SIG-M5 (cell line): ENCODE results near the gene GSE1.
"Not testable (repeated sequence)": the region's sequence is repeated elsewhere in the genome, so short reads cannot be mapped to it uniquely, and the experiment has no call there.

Experiments used
- DNase-seq: peaks from one replicate; lab custom pipeline; 2025; lab: John Stamatoyannopoulos, UW

Gene GSE1

DNA sequence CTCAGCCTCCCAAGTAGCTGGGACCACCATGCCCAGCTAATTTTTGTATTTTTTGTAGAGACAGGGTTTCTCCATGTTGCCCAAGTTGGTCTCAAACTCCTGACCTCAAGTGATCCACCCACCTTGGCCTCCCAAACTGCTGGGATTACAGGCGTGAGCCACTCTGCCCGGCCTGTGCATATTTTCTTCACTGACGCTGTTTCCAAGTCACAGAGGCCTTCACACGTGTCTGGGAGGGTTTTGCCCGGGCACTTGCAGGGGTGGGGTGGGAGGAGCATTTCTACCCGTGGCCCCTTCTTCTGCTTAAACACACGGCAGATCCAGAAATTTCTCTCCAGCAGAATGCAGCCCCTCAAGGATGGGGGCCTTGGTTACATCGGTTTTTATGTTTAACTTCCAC is 20.8 kb upstream of the GSE1 start:
- not testable (repeated sequence) for DNase-seq

DNA sequence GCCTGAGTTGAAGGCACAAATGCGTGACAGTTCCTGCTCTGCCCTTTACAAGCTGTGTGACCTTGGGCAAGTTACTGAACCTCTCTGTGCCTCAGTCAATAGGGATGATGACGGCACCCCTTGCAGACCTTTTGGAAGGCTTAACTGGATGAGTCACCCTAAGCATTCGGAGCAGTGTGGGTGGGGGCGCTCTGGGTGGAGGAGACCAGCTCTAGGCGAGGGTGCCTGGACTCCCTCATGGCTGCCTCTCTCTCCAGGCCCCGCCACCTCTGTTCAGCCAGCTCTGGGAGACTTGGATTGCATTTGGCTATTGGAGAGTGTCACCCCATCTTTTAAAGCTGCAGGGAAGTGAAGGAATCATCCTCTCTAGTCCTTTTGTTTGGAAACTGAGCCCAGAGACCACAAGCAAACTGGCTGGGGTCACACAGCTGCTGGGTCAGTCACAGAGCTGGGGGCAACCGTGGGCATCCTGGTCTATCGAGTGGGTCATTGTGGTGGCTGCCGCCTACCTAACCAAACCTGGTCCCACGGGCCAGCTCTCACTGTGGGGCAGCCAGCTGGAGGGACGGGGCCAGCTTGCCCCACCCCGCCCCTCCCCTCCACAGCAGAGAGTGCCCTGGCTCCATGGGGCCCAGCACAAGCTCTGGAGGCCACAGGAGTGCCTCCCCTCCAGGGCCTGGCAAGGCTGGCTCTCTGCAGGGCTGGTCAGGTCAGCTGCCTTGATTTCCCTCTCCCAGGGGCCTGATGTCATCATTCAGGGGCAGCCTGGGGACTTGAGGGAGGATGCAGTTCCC is 20.2 kb upstream of the GSE1 start:
- no peak for DNase-seq

DNA sequence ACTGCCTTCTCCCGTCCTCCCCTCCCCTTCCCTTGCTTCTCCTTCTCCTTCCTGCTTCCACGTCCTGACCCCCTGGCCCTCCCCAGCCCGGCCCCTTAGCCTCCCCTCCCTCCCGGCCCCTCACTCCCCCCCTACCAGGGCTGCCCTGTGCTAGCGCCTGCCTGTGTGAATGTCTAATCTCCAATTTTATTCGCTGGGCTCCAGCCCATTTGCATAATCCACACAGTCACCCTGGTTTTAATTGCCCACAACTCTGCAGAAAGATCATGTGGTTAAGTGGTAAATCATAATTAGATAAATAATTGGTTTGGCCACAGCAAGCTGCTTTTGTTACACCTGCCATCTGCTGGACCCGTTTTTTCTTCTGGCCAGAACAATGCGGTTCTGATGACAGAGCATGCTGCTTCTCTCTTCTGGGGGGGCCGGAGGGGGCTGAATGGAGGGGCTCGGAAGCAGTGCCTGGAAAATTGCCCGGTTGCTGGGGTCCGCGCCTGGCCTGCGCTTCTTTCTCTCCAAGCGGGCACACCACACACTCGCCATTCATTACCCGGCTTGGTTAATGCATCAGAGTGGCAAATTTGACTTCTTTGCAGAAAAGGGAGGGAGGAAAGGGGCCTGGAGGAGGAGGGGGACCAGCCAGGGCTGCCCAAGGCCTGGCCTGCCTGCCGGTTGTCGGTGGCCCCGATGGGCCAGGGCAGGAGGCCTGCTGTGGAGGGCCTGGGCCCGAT is 19.5 kb upstream of the GSE1 start:
- DNase-seq, result no peak

DNA sequence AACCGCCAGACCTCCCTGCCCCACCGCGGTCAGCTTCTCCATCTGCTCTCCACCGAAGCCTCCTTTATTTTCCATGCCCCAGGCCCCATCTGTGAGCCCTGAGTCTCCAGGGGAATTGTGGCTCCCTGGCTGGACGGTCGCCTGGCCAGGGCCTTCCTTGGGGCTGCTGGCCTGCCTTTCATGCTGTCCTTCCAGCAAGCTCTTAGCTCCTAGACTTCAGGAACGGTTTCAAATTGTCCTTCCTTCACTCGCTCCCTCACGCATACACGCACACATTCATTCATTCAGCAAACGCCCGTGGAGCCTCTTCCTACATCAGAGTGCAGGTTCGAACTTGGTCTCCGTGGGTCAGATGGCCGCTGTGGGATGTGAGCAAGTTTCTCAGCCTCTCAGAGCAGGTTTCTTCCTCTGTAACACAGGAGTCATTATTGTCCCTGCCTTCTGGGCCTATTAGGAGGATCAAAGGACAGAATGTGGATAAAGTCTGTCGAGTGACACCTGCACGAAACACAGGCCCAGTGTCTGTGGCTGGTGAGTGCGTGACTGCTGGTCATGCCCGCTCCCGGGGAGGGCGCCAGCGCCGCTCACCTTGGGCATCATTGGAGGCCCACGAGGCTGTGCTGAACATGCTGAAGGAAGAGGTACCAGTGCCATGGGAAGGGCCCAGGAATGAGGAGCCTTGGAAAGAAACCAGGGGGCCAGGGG is 18.7 kb upstream of the GSE1 start:
- no peak for DNase-seq

DNA sequence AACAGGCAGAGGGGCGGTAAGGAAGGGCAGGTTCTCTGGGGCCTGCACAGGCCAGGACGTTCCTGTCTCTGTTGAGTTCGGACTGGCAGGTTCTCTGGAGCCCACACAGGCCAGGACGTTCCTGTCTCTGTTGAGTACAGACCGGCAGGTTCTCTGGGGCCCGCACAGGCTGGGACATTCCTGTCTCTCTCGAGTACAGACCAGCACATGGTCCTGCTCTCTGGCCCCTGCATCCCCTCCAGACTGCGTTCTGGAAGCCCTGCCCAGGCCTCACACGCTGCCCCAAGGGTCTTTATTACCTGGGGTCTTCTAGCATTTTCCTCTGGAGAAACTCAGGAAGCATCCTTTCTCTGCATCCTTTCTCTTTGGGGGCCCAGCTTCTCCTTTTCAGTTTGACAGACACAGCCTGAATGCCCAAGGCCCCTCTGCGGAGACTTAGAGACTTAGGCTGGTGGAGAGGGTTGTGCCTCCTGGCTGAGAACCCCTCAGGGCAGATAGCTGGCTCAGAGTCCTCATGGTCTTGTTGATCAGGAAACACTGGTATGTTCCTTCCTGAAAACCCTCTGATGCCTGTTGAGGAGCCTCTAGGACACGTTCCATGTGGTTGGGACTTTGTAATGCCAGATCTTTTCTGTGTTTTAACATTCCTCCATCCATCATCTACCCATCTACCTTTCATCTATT is 18.0 kb upstream of the GSE1 start:
- DNase-seq, result no peak

DNA sequence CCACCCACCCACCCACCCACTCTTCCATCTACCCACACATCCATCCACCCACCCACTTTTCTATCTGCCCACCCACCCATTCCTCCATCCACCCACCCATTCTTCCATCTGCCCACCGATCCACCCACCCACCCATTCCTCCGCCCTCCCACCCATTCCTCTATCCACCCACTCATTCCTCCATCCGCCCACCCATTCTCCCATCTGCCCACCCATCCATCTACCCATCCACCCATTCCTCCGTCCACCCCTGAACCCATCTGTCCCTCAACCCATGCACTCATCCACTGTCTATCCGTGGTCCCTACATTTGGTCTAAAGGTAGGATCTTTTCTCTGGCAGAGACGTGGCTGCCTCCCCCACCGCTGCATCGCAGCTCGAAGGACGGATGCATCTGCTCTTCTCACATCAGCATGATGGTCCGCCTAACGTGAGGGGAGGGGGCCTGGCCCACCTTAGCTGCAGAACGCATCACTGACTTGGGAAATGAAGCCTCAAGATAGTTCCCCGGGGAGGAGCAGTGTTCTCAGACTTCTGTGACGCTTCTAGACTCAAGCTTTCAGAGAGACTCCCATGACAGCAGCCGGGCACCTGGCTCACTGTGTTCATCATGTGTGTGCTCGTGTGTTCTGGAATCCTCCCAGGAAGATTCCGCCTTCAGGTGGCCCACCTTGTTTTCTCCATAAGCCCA is 17.2 kb upstream of the GSE1 start:
- DNase-seq, result no peak

DNA sequence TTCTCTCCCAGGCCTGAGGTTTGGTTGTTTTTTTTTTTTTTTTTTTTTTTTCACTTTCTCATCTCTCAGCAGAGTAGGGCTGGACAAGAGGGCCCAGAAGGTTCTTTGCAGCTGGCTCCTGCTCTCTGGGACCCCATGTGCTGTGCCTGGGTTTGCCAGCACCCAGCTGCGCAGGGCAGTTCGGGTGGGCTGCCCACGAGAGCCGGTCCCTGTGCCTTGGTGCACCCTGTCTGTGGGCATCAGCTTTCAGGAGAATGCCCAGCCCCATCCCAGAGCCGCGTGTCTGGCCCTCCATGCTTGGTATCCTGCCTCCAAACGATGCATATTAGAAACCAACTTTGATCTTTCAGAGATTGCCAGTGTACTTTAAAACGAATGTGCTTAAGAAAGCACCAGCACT is 15.0 kb upstream of the GSE1 start:
- DNase-seq, result no peak

DNA sequence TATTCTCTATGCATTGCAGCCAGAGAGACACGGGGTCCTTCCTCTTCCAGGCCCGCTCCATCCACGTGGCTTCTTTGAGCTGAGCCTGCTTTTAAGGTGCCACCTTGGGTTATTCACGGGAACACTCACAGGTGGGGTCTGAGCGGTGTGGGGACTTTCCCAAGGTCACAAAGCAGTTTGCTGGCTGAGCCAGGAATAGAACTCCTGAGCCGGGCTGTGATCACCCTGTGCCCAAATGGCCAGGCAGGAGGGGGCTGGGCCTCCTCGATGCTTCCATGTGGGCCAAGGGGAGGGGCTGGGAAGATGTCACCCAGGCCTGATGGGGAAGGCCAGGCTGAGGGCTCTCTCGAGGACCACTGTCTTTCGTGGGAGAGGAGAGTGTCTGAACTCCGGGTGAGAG is 13.0 kb upstream of the GSE1 start:
- DNase-seq, result no peak

DNA sequence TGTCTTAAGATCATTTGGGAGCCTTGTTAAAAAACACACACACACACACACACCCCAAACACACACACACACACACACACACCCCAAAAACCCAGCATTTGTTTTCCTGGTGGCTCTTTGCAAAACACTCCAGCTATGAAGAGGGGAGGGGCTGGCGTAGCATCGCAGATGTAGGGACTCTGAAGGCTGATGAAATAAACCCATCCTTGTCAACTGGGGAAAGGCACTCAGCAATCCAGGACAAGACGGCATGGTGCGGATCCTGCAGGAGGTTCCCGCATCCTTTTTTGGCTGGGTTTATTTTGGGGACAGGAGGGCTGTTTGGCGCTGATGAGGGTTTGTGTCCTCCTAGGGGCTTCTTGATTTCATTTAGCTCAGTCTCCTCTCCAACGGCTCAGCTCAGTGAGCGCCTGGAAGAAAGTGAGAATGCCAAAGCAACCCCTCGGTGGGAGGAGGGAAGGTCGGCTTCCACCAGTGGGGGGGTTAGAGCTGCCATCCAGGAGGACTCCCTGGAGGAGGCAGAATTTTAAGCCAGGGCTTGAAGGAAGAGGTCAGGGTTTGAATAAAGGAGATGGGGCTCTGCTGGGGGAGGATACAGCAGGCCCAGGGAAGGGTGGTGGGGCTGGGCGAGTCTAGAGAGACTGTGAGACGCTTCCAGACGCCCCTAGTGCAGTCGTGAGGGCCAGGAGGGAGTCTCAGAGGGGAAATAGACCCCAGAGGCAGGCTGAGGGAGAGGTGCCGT is 12.4 kb upstream of the GSE1 start:
- DNase-seq, result no peak

DNA sequence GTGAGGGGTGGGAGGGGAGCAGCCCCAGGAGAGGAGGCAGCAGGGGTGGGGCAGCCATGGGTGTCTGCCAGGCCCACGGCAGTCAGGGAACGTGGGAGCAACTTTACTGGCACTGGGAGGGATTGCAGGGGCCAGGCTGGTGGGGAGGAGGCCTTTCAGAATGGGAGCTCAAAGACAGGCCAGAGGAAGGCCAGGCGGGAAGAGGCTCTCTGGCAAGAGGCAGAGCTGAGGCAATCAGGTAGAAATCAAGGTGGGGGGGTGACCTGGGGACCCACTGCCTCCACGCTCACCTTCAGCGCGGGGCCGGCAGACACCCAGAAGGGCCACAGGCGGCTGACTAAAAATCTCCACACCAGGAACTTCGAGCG is 11.9 kb upstream of the GSE1 start:
- no peak for DNase-seq

DNA sequence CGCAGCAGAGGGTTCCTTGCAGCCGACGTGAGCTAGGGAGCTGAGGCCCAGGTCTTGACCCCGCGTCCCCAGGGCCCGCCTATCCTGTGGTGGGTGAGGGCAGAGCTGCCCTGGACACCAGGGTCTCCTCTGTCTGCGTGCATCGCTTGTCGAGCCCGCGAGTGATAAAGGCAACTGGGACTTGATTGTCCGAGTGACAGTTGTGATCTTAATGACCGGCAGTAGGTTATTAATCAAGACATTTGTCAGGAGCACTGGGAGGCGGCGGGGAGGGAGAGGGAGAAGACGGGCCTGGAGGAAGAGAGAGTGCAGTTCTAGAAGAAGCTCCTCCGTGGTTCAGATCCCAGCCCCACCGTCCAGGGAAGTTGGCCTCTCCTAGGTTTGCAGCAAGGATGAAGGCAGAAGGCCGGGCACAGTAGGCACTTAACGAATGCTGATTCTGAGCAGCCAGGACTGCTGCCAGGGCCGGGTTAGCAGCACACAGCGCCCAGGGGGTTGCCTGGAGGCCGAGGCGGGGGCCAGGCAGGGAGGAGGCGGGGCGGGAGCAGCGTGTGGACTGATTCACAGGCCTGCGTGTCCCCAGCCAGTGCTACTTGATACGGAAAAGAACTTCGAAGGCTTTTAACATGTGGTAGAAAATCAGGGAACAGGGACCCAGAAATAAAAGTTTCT is 11.3 kb upstream of the GSE1 start:
- DNase-seq, result no peak

DNA sequence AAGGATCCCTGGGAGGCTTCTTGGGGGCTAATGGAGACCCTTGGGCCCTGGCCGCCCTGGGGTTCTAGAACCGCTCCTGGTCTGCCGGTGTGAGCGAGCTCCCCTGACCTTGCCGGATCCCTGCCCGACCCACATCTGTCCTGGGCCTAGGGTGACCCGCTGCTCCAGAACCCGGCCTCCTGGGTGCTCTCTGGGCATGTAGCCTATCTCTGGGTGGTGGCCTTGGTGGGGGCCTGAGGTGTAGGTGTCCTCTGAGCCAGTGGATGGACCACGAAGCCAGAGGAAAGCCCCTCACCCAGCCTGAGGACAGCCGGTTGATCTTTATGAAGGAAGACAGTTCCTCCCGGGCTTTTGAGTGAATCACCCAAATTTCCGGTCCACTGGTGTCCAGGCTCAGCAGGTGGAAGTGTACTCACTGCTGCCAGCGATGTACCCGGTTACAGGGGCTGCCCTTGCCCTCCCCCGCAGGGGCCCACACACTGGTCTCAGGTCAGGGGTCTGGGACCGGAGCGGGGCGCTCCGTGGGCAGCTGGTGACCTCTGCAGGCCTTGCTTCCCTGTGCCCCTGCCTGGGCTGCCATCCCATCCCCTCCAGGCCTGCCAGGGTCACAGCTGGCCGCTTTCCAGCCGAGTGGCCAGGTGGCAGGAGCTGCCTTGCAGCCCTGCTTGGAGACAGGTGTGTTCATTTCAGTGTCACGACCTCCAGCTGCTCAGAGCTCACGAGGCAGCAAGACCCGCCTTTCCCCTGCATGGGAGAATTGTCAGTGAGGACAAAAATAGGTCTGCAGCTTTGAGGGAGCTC is 10.5 kb upstream of the GSE1 start:
- DNase-seq, result no peak

DNA sequence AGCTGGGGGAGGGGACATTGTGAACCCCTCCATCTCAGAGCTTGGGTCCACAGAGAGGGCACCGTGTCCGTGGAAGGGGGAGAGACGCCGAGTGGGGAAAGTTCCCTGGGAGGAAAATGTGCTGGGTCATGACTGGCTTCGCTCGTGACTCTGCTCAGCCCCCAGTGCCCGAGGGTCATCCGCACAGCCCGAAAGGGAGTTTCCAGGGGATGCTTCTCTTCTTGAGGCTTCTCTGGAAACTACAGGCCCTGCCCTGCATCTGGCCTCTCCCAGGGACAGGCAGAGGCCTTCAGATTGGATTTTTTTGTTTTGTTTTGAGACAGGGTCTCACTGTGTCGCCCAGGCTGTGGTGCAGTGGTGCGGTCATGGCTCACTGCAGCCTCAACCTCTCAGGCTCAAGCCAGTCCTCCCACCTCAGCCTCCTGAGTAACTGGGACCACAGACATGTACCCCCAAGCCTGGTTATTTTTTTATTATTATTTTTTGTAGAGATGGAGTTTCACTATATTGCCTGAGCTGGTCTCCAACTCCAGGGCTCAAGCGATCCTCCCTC is 9.8 kb upstream of the GSE1 start:
- DNase-seq, result no peak

DNA sequence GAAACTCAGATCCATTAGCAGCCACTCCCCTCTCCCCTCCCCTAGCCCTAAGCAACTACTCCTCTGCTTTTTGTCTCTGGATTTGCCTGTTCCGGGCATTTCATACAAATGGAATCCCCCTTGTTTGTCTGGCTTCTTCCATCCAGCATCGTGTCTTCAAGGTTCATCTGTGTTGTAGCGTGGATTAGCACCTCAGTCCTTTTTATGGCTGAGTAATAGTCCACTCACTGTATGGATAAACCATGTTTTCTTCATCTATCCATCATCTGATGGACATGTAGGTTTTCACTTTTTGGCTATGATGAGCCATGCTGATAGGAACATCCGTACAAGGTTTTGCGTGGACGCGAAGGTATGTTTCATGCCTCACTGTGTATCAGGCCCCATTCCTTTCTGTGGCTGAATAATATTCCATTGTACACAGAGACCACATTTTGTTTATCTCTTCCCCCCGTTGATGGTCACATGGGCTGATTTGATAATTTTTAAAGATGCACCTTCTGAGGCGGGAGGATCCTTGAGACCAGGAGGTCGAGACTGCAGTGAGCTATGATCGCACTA is 8.9 kb upstream of the GSE1 start:
- DNase-seq, result no peak

DNA sequence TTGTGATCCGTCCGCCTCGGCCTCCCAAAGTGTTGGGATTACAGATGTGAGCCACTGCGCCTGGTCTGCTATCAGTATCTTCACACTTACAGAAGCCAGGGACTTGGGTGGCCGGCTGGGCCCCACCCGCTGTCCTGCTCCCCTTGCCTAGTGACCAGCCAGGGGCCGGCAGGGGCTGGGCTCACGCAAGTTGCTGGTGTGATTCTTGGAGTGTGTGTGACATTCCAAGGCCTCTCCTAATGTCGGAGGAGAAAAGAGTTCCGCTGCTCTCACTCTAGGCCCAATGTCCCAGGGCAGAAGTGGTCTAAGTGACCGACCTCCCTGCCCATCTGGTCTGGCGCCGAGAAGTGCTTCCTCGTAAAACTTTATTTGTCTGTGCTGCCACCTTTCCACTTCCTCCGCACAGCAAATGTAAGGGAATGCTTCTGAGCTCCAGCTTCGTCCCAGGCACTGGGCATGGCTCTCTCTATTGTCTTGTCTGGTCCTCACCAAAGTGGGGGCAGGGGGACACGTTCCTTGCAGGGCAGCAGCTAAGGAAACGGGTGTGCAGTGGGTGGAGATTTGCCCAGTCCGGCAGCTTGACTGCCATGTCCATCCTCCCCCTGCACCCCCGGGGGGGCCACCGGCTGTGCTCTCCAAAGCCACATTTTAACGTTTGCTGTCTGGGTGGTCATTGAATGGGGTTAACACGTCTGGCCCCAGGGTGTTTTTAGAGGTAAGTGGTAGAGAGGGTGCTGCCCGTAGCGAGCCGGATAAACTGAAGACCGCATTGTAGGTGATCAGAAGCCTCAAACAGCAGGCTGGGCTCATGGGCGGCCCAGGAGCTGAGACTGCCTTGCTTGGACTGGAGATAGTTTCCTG is 7.8 kb upstream of the GSE1 start:
- DNase-seq, result no peak

DNA sequence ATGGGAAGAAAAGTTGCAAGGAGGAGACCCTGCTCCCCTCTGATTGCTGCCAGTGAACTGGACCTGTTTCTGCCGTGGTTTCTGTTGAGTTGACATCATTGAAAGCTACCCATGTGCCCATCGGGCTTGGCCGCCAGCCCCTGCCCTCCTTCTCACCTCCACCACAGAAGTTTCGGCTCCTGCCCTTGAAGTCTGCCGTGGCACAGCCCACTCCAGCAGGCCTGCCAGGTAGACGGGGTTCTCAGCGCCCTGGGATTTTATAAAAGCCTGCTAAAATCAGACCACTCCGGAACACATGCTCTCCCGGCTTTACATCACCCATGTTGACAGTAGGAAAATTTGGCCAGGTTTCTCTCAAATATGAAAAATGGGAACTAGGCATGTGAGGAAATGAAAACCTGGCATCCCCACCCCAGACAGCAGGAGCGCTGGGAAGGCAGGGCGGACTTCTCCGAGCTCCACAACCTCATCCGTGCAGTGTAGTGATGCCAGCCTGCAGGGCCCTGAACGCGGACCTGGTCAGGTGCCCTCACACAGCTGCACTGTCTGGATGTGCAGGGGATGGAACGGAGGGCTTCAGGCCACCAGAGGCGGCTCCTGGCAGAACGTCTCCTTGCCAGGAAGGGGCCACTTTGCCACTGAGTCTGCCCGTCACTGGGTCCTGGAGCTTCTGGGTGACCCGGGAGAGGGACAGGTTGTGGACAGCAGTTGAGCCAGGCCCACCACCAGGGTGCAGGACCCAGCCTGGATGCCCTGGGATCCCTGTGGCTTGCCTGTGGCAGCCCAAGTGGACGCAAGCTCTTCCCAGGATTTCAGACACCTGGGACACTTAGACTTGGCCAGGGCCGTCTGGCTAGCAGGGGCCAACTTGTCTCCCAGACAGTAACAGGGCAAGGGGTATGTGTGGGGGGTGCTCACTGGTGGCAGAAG is 6.9 kb upstream of the GSE1 start:
- no peak for DNase-seq

DNA sequence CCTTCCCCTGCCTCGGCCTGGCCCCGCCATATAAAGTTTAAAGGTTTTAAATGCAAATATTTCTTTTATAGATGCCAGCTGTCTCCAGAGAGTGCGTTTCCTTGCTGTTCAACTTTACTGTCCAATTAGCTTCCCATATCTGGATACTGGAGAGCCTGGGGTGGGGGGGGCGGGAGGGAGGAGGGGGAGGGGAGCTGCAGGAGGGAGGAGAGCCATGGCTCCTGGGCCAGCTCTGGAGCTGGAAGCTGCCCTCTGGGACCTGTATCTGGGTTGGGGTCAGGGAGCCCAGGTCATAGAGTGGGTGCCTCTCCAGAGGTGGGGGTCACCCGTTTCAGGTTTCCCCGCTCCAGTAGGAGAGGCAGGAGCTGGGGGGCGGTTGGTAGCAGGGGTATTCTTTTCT is 6.2 kb upstream of the GSE1 start:
- DNase-seq, result no peak
